Measurements from ENCODE around the gene CLSTN1.
"Not testable (repeated sequence)": the region's sequence is repeated elsewhere in the genome, so short reads cannot be mapped to it uniquely, and the experiment has no call there.

The CLSTN1 gene

GRCh38 chr1:9794081-9794480, 29.7 kb downstream of the CLSTN1 start:
- no peak for DNase-seq (ENCODE audit: low spot score)
- in situ Hi-C loops (cut with MboI; ENCODE audit: low pct_unique_long_range_greater_than_20kb, low sequenced_read_pairs, unreplicated experiment): no loop called here
- TF ChIP-seq, protein P1, sequence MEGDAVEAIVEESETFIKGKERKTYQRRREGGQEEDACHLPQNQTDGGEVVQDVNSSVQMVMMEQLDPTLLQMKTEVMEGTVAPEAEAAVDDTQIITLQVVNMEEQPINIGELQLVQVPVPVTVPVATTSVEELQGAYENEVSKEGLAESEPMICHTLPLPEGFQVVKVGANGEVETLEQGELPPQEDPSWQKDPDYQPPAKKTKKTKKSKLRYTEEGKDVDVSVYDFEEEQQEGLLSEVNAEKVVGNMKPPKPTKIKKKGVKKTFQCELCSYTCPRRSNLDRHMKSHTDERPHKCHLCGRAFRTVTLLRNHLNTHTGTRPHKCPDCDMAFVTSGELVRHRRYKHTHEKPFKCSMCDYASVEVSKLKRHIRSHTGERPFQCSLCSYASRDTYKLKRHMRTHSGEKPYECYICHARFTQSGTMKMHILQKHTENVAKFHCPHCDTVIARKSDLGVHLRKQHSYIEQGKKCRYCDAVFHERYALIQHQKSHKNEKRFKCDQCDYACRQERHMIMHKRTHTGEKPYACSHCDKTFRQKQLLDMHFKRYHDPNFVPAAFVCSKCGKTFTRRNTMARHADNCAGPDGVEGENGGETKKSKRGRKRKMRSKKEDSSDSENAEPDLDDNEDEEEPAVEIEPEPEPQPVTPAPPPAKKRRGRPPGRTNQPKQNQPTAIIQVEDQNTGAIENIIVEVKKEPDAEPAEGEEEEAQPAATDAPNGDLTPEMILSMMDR (IDR thresholded peaks at IDR 0.05; ENCODE audit: extremely low read depth, insufficient read depth, missing control alignments): no peak

DNA sequence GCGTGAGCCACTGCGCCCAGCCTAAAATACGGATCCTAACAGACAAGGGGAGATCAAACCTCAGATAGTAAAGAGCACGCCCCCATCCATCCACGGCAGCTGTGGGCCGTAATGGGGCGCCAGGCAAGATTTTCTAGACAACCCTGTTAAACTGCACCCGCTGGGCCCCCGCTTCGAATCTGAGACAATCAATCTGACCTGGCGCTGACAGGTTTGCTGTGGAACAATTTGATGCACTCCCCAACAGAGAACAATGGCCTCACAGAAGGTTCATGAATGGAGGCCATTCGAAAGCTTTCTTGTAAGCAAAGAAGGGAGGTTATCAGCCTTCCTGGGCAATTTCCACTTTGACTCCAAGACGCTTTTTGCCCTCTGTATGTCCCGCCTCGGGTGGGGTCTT, 30.5 kb downstream of the CLSTN1 start:
- TF ChIP-seq, protein P1 (IDR thresholded peaks at IDR 0.05; ENCODE audit: extremely low read depth, insufficient read depth, missing control alignments): no peak
- in situ Hi-C loops (cut with MboI; ENCODE audit: low pct_unique_long_range_greater_than_20kb, low sequenced_read_pairs, unreplicated experiment): no loop called here

GRCh38 chr1:9792156-9793042, 31.4 kb downstream of the CLSTN1 start:
- in situ Hi-C loops (cut with MboI; ENCODE audit: low pct_unique_long_range_greater_than_20kb, low sequenced_read_pairs, unreplicated experiment): no loop called here
- no peak for DNase-seq (ENCODE audit: low spot score)
- TF ChIP-seq, protein P1 (IDR thresholded peaks at IDR 0.05; ENCODE audit: extremely low read depth, insufficient read depth, missing control alignments): no peak

More for the DNA sequence above, 30.5 kb downstream of the CLSTN1 start:
- DNase-seq (ENCODE audit: low spot score): no peak

- DNase-seq (ENCODE audit: low spot score): not testable (repeated sequence)
- in situ Hi-C loops (cut with MboI; ENCODE audit: low pct_unique_long_range_greater_than_20kb, low sequenced_read_pairs, unreplicated experiment): loop anchor here (5.0 kb wide), 1 partner anchor 78 kb away; no protein-coding TSS in a partner anchor
Measured at GRCh38 chr1:9789700-9790099, 34.1 kb downstream of the CLSTN1 start.

DNA sequence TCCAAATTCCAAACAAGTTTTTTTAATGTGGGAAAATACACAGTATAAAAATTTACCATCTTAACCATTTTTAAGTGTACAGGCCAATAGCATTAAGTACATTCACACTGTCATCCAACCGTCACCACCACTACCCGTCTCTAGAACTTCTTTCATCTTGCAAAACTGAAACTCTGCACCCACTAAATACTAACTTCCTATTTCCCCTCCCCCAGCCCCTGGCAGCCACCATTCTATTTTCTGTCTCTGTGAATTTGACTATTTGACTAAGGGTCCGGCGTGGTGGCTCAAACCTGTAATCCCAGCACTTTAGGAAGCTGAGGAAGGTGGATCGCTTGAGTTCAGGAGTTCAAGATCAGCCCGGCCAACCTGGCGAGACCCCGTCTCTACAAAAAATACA, 36.1 kb downstream of the CLSTN1 start:
- DNase-seq (ENCODE audit: low spot score): peak; percentile 56
- TF ChIP-seq, protein P1 (IDR thresholded peaks at IDR 0.05; ENCODE audit: extremely low read depth, insufficient read depth, missing control alignments): no peak
- in situ Hi-C loops (cut with MboI; ENCODE audit: low pct_unique_long_range_greater_than_20kb, low sequenced_read_pairs, unreplicated experiment): loop anchor here (5.0 kb wide), 1 partner anchor 80 kb away; no protein-coding TSS in a partner anchor

GRCh38 chr1:9785406-9785805, 38.4 kb downstream of the CLSTN1 start:
- in situ Hi-C loops (cut with MboI; ENCODE audit: low pct_unique_long_range_greater_than_20kb, low sequenced_read_pairs, unreplicated experiment): loop anchor here (5.0 kb wide), 1 partner anchor 82 kb away; no protein-coding TSS in a partner anchor
- no peak for DNase-seq (ENCODE audit: low spot score)

More at GRCh38 chr1:9785406-9785805, 38.4 kb downstream of the CLSTN1 start:
- TF ChIP-seq, protein P1 (IDR thresholded peaks at IDR 0.05; ENCODE audit: extremely low read depth, insufficient read depth, missing control alignments): no peak

Data from GM13977 (cell line).